ENCODE measurements around the gene TFAP2A. TPM values are rescaled to one million over a fixed set of nuclear protein-coding genes. Genes with fewer than 3 reads are reported as not detected.

TFAP2A gene
- polyA plus RNA-seq, 2 of the 4 experiments (the other 2 are of a cell fraction) = 13.1 to 26.9 TPM

DNA sequence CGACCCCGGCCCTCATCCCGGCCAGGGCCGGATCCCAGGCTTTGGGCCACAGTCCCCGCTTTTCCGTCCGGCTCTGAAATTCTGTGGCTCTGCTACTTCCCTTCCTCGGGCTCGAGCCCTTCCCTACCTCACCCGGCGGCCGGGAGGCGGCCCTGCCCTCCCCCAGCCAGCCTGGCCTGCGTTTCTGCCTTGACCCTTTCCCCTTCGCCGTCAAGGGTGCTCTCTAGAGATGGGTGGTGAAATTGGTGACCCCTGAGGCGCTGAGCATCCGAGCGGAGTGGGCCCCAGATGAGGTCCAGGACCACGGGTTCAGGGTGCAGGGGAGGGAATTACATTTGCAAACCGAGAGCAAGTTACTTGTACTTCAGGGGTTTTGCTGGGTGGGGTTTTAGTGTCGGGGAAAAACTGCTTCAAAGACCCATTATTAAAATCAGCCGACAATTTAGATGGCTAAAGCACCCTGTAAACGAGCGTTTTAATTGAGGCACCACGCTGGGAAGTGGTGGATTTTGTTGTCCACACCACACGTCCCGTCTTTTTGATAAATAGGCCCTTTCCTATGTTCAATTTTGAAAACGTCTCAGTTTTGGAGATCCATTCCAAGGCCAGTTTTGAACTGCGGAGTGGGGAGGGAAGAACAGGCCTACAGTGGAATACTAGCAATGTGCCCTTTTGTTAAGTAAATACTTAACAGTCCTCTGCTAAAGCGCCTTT is 9.9 kb downstream of the TFAP2A start:
- H3K4me2 ChIP-seq = peak overlapping the region; percentile 88
- FAIRE-seq (no peak), DNase-seq (ENCODE audit: low read depth in 1 of 2, low spot score in 1 of 2) (no peak), ATAC-seq (peak; percentile 34 to 48)
- under 1% methylated on average over 18 of the region's 31 CpGs for WGBS (ENCODE audit: missing lambda C conversion rate)
- POLR2A ChIA-PET = interaction anchor here (1.0 to 3.4 kb wide), 4 partner anchors 9 to 1153 kb away, joined by 3 to 38 read pairs (median 6); partner anchors contain the start of gene TFAP2A
- peaks cover 54% of the 10 kb centered on the region for H3K4me1 ChIP-seq
- TF ChIP-seq ZFP36 (IDR thresholded peaks at IDR 0.05; ENCODE audit: borderline replicate concordance, partially characterized antibody) (no peak), JUNB (IDR thresholded peaks at IDR 0.05) (no peak), MYC (IDR thresholded peaks at IDR 0.05; ENCODE audit: borderline replicate concordance, low read length) (no peak), MAX (IDR thresholded peaks at IDR 0.05) (no peak; the same call in 1 of the 2 replicates), MAZ (IDR thresholded peaks at IDR 0.05; ENCODE audit: borderline replicate concordance, low read depth, low read length) (no peak), PHF8 (IDR thresholded peaks at IDR 0.05; ENCODE audit: borderline replicate concordance, low read depth) (0 out of 2 replicates have a peak, but pooled peaks have one; percentile 35), SMC3 (IDR thresholded peaks at IDR 0.05) (no peak)
- TF ChIP-seq, protein P1, sequence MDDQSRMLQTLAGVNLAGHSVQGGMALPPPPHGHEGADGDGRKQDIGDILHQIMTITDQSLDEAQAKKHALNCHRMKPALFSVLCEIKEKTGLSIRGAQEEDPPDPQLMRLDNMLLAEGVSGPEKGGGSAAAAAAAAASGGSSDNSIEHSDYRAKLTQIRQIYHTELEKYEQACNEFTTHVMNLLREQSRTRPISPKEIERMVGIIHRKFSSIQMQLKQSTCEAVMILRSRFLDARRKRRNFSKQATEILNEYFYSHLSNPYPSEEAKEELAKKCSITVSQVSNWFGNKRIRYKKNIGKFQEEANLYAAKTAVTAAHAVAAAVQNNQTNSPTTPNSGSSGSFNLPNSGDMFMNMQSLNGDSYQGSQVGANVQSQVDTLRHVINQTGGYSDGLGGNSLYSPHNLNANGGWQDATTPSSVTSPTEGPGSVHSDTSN (IDR thresholded peaks at IDR 0.05) = no peak
- TF ChIP-seq, protein P2, sequence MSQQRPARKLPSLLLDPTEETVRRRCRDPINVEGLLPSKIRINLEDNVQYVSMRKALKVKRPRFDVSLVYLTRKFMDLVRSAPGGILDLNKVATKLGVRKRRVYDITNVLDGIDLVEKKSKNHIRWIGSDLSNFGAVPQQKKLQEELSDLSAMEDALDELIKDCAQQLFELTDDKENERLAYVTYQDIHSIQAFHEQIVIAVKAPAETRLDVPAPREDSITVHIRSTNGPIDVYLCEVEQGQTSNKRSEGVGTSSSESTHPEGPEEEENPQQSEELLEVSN (IDR thresholded peaks at IDR 0.05; ENCODE audit: borderline replicate concordance, low read depth) = peak; percentile 2; the same call in 1 of the 2 replicates
- peak overlapping the region; percentile 52 for H3K4me3 ChIP-seq
- peak overlapping the region; percentile 96 to 100 for H3K27ac ChIP-seq
- H3K9me3 ChIP-seq = no peaks in the 10 kb centered on the region
- CTCF ChIA-PET = interaction anchor here (2.7 kb wide), 1 partner anchor 9 kb away, joined by 14 read pairs; the partner anchor contains the start of gene TFAP2A

DNA sequence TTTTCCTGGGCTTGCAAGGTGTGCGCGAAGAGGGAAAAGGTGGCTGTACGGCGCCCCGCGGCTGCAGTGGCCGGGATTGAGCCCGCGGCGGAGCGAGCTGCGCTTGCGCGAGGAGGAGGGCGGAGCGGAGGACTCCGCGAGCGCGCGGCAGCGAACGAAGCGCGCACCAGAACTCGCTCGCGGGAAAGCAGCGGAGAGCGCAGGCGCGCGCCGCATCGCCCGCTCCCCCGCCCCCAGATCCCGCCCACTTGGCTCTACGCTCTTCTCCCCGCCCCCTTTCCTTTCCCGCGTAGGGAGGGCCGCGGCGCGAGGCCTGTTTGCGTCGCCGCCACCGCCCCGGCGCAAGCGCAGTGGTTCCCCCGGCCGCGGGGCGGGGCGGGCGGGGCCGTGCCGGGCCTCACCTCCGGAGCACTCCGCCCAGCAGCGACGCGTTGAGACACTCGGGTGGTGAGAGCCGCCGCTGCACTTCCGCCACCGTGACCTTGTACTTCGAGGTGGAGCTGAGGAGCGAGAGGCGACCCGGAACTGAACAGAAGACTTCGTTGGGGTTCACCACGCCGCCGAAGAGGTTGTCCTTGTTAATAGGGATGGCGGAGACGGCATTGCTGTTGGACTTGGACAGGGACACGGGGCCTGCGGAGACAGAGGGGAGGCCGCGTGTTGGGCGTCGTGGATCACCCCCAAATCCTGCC is 10.6 kb downstream of the TFAP2A start:
- 4% methylated on average over 5 of the region's 87 CpGs for WGBS (ENCODE audit: missing lambda C conversion rate)
- ChIA-PET CTCF (interaction anchor here (2.7 kb wide), 1 partner anchor 10 kb away, joined by 14 read pairs; the partner anchor contains the start of gene TFAP2A), POLR2A (interaction anchor here (0.7 to 3.4 kb wide), 5 partner anchors 10 to 1152 kb away, joined by 3 to 38 read pairs (median 5); partner anchors contain the start of gene TFAP2A)
- DNase-seq (ENCODE audit: low read depth in 1 of 2, low spot score in 1 of 2) (peak; percentile 79 to 98), ATAC-seq (peak; percentile 93 to 94), FAIRE-seq (no peak)
- peak overlapping the region; percentile 96 to 100 for H3K27ac ChIP-seq
- peak overlapping the region; percentile 88 for H3K4me2 ChIP-seq
- H3K4me1 ChIP-seq = peaks cover 54% of the 10 kb centered on the region
- peak overlapping the region; percentile 52 for H3K4me3 ChIP-seq
- no peaks in the 10 kb centered on the region for H3K9me3 ChIP-seq
- TF ChIP-seq, protein P1 (IDR thresholded peaks at IDR 0.05) = no peak; the same call in 1 of the 2 replicates
- no peak for TF ChIP-seq RARB (CRISPR knock-in tag; IDR thresholded peaks at IDR 0.05)
- TF ChIP-seq HOXB5 (CRISPR knock-in tag; IDR thresholded peaks at IDR 0.05) = peak; percentile 85
- no peak for TF ChIP-seq SREBF2 (IDR thresholded peaks at IDR 0.05)
- TF ChIP-seq ZSCAN20 (CRISPR knock-in tag; IDR thresholded peaks at IDR 0.05) = no peak
- peak; percentile 83 for TF ChIP-seq EHF (CRISPR knock-in tag; IDR thresholded peaks at IDR 0.05)
- no peak for TF ChIP-seq NR3C1 (IDR thresholded peaks at IDR 0.05)
- TF ChIP-seq MAZ (IDR thresholded peaks at IDR 0.05; ENCODE audit: borderline replicate concordance, low read depth, low read length) = no peak
- no peak for TF ChIP-seq HDAC2 (IDR thresholded peaks at IDR 0.05)
- TF ChIP-seq KDM1A (IDR thresholded peaks at IDR 0.05; ENCODE audit: low read depth) = no peak
- no peak for TF ChIP-seq HES2 (IDR thresholded peaks at IDR 0.05)
- TF ChIP-seq TFCP2L1 (CRISPR knock-in tag; IDR thresholded peaks at IDR 0.05) = no peak
- no peak for TF ChIP-seq RFX5 (IDR thresholded peaks at IDR 0.05)
- TF ChIP-seq, protein P3, sequence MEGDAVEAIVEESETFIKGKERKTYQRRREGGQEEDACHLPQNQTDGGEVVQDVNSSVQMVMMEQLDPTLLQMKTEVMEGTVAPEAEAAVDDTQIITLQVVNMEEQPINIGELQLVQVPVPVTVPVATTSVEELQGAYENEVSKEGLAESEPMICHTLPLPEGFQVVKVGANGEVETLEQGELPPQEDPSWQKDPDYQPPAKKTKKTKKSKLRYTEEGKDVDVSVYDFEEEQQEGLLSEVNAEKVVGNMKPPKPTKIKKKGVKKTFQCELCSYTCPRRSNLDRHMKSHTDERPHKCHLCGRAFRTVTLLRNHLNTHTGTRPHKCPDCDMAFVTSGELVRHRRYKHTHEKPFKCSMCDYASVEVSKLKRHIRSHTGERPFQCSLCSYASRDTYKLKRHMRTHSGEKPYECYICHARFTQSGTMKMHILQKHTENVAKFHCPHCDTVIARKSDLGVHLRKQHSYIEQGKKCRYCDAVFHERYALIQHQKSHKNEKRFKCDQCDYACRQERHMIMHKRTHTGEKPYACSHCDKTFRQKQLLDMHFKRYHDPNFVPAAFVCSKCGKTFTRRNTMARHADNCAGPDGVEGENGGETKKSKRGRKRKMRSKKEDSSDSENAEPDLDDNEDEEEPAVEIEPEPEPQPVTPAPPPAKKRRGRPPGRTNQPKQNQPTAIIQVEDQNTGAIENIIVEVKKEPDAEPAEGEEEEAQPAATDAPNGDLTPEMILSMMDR (IDR thresholded peaks at IDR 0.05) = peak; percentile 47
- TF ChIP-seq POLR2AphosphoS2 (conservative IDR thresholded peaks at IDR 0.05; ENCODE audit: low read length) = no peak
- TF ChIP-seq, protein P2 (IDR thresholded peaks at IDR 0.05; ENCODE audit: borderline replicate concordance, low read depth) = peak; percentile 74
- TF ChIP-seq HOXA7 (CRISPR knock-in tag; IDR thresholded peaks at IDR 0.05) = peak; percentile 46; the same call in 1 of the 2 replicates
- peak; percentile 72 for TF ChIP-seq ATOH8 (CRISPR knock-in tag; IDR thresholded peaks at IDR 0.05; ENCODE audit: low read depth)
- no peak for TF ChIP-seq NPAS2 (CRISPR knock-in tag; IDR thresholded peaks at IDR 0.05; ENCODE audit: borderline replicate concordance)
- TF ChIP-seq ZFP36 (IDR thresholded peaks at IDR 0.05; ENCODE audit: borderline replicate concordance, partially characterized antibody) = no peak
- TF ChIP-seq MAX (IDR thresholded peaks at IDR 0.05) = peak; percentile 82
- peak; percentile 50; the same call in 2 of the 3 replicates for TF ChIP-seq SMC3 (IDR thresholded peaks at IDR 0.05)
- no peak for TF ChIP-seq CHD2 (IDR thresholded peaks at IDR 0.05; ENCODE audit: low read length, partially characterized antibody)
